IMR-90 (cell line): ENCODE data around the gene AMBP.

ENCODE experiments used
- CEBPB ChIP-seq: IDR thresholded peaks from 2 replicates; pipeline ENCODE4 v1.6.1; 2012; ENCODE audit warnings: low read depth, low read length, improper control_type of control experiment
- CHD1 ChIP-seq: IDR thresholded peaks from 2 replicates; pipeline ENCODE4 v1.6.1; 2012; ENCODE audit warnings: low read depth, low read length, improper control_type of control experiment
- FOS ChIP-seq: fragments of 150-350 bp; IDR thresholded peaks from 2 replicates; pipeline ENCODE4 v1.6.1; 2016; ENCODE audit warnings: low read depth, low read length
- POLR2A ChIP-seq: IDR thresholded peaks from 2 replicates; pipeline ENCODE4 v1.6.1; 2012; ENCODE audit warnings: mild to moderate bottlenecking, low read depth, low read length
- SMC3 ChIP-seq: fragments of 150-350 bp; IDR thresholded peaks from 2 replicates; pipeline ENCODE4 v1.6.1; 2016; ENCODE audit warnings: low read depth, mild to moderate bottlenecking, antibody characterized with exemption, low read length, moderate library complexity
- USF2 ChIP-seq: fragments of 150-350 bp; IDR thresholded peaks from 2 replicates; pipeline ENCODE4 v1.6.1; 2017; ENCODE audit warnings: mild to moderate bottlenecking, antibody characterized with exemption, low read length, low read depth
- TF ChIP-seq, protein P1 (sequence below): conservative IDR thresholded peaks from 2 replicates; pipeline ENCODE4 v1.5.1; 2012; ENCODE audit warnings: mild to moderate bottlenecking, low read depth, low read length, improper control_type of control experiment

GRCh38 chr9:114124138-114124537 is 46.0 kb upstream of the AMBP start:
- no peak for TF ChIP-seq SMC3
- no peak for TF ChIP-seq POLR2A
- TF ChIP-seq USF2: no peak
- TF ChIP-seq, protein P1, sequence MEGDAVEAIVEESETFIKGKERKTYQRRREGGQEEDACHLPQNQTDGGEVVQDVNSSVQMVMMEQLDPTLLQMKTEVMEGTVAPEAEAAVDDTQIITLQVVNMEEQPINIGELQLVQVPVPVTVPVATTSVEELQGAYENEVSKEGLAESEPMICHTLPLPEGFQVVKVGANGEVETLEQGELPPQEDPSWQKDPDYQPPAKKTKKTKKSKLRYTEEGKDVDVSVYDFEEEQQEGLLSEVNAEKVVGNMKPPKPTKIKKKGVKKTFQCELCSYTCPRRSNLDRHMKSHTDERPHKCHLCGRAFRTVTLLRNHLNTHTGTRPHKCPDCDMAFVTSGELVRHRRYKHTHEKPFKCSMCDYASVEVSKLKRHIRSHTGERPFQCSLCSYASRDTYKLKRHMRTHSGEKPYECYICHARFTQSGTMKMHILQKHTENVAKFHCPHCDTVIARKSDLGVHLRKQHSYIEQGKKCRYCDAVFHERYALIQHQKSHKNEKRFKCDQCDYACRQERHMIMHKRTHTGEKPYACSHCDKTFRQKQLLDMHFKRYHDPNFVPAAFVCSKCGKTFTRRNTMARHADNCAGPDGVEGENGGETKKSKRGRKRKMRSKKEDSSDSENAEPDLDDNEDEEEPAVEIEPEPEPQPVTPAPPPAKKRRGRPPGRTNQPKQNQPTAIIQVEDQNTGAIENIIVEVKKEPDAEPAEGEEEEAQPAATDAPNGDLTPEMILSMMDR: no peak
- TF ChIP-seq CHD1: no peak
- TF ChIP-seq FOS: no peak
- TF ChIP-seq CEBPB: no peak
